Hematopoietic multipotent progenitor cell treated with erythropoietin and hydrocortisone succinate and interleukin-3 and kit ligand, for 6 days (in vitro differentiated cells): ENCODE results near the gene CFAP58.

Experiments used
- DNase-seq: peaks from one replicate; pipeline ENCODE4 v3.0.0-alpha.2; 2015

The CFAP58 gene

GRCh38 chr10:104374591-104374990 lies 21.0 kb downstream of the CFAP58 start:
- DNase-seq = no peak

- DNase-seq = no peak
These were observed 23.2 kb downstream of the CFAP58 start for GRCh38 chr10:104376784-104377300.

- no peak for DNase-seq
These were observed 26.7 kb downstream of the CFAP58 start for GRCh38 chr10:104380336-104380735.

DNA sequence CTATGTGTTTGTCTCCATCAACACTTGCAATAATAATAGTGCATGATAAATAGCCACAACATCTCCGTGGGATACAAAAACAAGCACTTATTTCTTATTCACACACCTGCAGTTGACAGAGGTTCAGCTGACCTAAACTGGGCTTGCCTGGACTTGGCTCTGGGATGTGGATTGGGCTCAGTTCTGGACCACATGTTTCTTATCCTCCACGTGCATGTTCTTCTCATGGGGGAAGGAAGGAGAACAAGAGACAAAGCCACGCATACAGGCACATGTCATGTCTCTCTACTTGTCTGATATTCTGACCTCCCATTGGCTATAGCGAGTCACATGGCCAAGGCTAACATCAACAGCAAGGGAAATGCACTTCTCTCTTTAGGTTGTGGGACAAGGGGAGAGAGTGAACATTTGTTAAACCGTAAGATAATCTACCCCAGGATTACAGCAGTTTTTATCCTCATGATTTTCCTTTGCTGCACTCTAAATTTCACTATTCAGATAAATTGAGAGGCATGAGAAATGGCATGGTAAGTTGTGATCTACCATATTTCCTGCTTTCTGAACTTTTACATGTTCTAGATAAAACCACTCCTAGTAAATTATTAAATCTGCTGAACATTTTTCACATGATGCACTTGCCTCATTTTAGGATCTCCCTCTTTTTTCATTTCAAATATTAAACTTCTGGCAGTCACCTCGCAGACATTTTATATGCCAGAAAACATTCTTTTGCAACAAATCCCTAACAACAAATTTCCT lies 33.7 kb downstream of the CFAP58 start:
- no peak for DNase-seq

DNA sequence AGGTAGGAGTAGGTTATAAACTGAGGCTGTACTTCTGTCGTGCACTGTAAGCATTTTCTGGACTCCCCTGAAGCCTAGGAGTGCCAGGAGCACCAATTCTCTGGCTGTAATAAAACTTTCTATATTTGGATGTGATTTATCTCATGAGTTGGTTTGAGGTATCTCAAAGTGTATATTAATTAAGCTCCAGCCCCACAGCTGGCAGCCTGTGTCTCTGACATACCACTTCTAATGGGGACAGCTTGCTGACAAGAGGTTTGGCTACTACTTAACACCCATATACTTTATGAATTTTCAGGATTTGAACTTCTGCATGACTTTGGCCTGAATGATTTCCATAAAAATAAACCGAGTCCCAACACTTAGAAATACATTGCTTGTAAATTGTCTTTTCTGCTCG lies 35.2 kb downstream of the CFAP58 start:
- DNase-seq = no peak

DNA sequence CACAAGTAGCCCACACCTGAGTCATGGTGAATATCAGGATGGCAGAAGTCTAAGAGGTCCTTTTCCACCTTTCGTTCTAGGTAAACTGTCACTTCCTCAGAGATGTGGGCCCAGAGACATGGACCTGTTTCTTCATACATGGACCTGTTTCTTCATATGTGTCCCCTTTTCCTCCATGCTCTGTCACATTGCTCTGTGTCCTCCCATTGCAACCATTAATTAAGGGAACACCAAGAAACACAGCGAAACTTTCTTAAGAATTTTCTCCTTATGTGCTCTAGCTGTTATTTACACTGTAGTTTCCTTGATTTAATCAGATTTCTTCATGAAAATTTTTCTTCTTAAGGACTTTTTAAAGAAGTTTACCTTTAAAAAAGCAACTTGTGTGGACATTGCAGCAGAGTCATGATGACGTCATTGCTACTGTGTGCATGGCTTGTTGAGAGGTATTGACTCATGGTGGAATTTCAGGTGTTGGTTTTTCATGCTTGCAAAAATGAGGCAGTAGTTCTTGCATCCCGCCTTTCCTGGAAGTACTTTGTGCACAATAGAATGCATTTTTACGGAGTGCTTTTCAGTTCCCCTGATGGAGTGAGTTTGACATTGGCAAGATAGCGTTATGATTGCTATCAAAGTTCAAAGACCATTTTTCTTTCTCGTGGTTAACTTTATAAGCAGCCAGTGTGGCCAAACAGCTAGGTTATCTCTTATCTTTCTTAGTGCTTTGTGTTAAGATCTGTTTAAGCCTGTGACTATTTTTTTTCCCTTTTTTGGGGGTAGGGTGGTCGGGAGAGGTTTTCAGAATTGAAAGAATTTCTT lies 37.7 kb downstream of the CFAP58 start:
- DNase-seq = peak; percentile 3

DNA sequence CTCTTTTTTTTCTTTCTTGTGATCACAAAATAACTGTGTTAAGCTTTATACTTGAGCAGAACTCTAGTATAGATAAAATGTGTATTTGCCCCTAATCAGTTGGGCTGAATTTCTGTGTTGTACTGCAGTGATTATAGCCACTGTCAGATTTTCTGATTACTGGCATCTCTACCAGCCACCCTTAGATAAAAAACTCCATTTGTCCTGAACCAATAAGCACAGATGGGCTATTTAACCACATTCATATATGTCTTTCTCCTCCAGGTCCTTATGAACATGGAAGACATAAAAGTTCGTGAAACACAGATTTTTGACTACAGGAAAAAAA lies 38.3 kb downstream of the CFAP58 start:
- DNase-seq = no peak

DNA sequence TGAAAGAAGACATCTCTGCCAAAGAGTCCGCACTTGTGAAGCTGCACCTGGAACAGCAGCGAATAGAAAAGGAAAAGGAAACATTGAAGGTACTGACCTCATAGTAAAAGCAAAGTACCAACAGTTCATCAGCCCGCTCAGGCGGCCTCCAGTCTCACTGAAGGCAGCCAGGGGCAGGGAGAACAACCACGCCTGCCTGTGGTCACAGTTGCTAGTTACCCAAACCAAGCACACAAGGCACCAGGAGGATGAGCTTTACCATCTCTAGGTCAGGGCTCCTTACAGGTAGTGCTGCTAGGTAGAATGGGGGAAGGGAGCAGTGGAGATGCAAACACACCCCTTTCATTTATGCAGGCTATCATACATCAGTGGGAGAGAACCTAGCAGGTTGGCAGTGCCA lies 39.8 kb downstream of the CFAP58 start:
- no peak for DNase-seq

DNA sequence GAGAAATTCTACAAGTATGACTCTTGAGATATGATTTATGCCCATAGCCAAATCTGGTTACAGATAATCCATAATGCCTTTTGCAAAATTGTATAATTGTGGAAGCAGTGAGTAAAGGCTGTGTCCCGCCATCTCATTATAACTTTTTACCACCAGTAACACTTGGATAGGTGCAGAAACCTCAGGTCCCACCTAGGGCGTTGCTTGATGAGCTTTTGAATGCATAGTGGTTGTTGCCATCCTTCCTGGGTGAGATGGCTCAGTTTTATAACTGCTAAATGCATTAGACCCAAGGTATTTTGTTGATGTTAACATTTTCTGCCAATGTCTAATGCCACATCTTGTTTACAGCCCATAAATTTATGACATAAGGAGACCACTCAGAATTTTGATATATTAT lies 42.9 kb downstream of the CFAP58 start:
- no peak for DNase-seq

DNA sequence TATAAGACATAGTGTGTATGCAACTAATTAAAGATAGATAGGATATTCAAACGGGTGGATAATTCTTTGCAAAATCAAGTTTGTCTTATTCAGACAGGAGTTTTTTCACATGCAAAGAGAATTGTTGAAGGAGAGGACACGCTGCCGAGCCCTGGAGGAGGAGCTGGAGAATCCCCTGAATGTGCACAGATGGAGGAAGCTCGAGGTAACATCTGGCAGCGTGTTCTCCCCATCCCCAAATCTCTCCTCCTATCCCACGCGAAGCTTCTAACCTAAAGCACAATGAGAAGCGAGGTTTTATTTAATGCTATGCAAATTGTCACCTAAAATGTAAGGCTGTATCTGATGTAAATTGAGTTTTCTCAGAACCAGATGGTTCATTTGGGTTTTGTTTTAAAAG lies 50.0 kb downstream of the CFAP58 start:
- DNase-seq = no peak

DNA sequence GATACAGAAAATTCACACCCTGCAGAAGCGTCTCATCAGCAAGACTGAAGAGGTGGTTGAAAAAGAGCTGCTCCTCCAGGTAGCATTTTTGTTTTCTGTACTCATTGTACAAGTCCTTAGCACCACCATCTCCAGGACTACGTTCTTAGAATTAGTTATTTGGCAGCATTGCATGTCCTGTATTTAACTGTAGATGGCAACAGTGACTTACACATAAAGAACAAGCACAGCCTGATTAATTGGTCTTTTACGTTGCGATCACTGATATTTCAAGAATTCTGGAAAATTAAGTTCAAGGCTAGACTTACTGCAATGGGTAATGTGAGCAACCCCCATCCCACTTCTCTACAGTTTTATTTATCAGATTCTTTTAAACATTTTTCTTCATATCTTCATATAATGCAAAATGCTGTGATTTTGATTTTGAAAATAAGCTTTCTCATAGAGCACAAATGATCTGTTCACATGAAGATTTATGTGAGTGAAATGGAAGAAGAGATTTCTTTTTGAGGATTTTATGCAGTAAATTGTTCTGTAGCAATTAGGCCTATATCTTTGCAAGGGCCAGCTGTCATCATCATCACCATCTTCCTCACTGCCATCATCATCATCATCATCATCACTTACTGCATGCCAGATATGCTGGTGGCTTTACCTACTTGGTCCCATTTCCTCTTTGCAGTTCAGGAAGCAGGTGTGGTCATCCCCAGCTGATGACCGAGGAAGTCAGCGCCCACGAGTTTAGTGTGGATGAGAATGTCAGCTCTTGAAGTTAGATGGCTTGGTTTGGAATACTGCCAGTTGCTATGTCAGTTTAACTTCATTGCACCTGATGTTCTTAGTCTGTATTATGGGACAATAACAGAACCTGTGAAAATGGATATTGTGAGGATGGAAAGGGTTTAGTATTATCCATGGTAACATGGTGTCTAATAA lies 53.4 kb downstream of the CFAP58 start:
- DNase-seq = peak; percentile 66

- no peak for DNase-seq
These were observed 59.9 kb downstream of the CFAP58 start for GRCh38 chr10:104413528-104413927.

GRCh38 chr10:104415526-104416165 lies 62.0 kb downstream of the CFAP58 start:
- no peak for DNase-seq

- DNase-seq = no peak
These were observed 63.2 kb downstream of the CFAP58 start for GRCh38 chr10:104416851-104417250.

- peak; percentile 66 for DNase-seq
These were observed 64.1 kb downstream of the CFAP58 start for GRCh38 chr10:104417637-104418292.

GRCh38 chr10:104424719-104425118 lies 71.1 kb downstream of the CFAP58 start:
- DNase-seq = no peak

GRCh38 chr10:104427989-104428388 lies 74.4 kb downstream of the CFAP58 start:
- no peak for DNase-seq

DNA sequence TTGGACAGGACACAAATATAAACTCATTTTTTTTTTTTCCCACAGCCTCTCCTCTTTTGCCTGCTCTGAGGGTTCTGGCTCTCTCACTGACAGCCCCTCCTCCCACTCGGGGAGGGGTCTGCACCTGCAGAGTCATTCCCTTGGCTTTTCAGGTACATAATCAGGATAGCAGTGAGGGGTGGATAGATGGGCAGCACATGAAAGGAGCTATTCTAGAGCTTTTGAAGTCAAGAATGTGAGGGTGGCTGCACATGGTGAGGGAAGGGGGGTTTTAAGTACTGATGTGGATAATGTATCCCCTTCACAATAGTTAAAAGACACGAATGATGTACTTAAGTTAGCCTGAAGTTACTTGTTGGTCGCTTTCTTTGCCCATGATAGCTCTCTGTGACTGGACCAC lies 76.2 kb downstream of the CFAP58 start:
- no peak for DNase-seq

DNA sequence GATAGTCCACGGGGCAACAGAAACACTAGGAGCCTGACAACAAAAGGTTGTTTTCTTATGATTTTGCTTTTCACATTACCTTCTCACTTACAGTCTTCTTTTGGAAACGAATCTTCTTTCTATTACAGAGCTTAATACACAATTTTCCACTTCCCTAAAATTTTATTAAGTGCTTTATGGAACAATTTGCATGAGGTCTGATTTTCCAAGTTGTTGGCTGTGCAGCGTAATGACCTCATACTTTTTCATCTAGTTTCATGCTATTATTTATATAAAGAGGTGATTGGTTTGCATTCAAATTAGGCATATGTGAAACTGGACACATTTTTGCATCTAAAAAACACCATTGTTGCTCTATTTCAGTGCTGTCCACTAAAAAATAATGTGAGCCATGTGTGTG lies 76.7 kb downstream of the CFAP58 start:
- DNase-seq = no peak

DNA sequence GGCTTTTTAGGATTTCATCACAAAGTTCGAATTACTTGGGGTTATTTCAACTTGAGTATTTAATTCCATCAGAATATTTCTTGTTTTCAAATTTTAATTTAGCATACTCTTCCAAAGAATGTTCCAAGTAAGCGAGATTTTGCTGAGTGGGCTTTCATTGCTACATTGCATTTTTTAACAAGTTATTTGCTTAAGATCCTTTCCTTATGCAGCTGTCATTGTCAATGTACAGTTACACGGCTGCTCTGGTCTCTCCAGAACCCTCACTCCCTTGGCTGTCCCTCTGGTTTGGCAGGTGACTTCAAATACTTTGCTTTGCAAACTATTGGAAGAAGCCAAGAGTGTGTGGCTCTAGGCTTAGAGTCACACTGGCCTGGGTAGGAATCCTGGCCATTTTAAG lies 80.0 kb downstream of the CFAP58 start:
- DNase-seq = no peak

DNA sequence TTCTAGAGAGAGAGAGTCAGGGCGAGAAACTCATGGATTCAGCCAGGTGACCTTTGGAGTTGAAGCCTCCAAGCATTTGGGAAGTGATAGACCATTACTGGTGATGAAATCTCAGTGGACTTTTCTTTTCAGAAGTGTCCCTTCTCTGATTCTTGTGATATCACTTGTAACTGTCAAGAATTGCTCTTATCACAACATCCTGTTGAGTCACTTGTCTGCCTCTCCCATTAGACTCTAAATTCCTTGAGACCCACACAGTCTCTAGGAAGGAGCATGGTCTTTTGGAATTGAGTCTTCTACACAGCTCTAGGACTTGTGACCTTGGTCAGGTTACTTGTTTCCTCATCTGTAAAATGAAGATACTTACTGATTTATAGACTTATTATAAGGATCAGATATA lies 81.0 kb downstream of the CFAP58 start:
- DNase-seq = no peak

DNA sequence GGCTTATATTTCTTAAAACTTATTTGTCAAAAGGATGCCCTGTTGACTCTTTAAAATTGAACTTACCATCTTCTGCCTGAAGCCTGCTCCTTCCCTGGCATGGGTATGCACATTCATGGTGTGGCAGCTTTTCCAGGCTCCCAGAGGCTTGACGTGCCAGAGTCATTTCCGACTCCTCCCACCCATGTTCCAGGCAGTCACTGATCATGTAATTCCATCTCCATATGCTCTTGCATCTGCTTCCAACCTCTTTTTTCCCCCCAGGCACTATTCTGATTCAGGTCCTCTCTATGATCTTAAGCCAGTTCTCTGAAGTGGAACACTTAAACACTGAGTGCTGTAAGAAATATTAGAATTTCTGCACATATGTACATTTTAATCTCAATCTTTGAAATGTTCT lies 82.2 kb downstream of the CFAP58 start:
- no peak for DNase-seq
